ENCODE data around the gene SLC2A11. TPM values are rescaled to one million over a fixed set of nuclear protein-coding genes. Genes with fewer than 3 reads are reported as not detected.
"Not testable (repeated sequence)": the region's sequence is repeated elsewhere in the genome, so short reads cannot be mapped to it uniquely, and the experiment has no call there.

The SLC2A11 gene
- total and polyA plus RNA-seq, 2 donors from 2014 or later: 23.7 to 28.9 TPM

DNA sequence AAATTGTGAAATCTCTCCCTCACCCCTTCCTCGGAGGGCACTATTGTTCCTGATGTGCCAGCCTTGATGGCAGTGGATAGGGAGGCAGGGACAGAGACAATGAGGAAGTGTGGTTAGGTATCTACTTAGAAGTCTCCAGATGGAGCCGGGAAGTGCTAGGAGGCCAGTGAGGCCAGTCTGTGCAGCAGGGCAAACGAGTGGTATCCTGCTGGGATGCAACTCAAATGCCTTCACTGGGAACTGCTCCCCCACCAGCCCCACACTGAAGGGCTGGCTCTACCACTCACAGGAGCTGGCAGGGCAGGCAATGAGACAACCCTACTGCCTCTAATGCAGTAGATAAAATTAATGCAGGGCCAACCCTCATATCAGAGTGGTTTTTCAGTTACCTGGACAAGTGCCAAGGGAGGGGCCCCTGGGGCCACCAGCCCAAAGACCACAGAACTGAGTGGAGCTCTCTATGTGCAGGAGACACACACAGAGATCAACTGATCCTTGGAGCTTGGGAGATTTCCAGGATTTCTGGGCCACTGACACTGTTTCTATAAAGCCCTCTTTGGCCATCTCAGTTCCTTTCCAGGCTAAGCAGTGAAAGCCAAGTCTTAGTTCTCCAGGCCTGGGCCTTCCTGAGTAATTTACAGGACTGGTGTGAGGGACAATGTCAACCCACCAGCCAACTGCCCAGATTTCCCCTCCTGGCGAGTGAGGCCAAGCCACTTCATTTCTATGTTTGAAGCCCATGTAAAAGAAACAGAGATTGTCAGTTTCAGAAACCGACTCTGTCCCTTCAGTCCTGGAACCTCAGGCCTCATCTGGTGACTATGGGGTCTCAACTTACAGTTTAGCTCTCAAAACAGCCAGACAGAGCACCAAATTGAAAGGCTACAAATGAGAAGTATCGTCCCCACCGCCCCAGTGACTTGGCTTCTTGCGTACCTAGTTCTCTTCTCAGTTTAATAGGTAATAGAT lies 40.6 kb downstream of the SLC2A11 start:
- DNase-seq (no peak), FAIRE-seq (no peak)
- no peak overlapping the region for H3K9ac ChIP-seq (ENCODE audit: low read length in 3 of 3)
- peaks cover 0 to 14% (median 3%) of the 10 kb centered on the region in 3 donors for H3K36me3 ChIP-seq (ENCODE audit: control insufficient read depth in 2 of 3, insufficient read depth in 3 of 3, low read length in 3 of 3)
- H3K4me1 ChIP-seq (ENCODE audit: control insufficient read depth in 2 of 3, insufficient read depth in 2 of 3, low read depth in 1 of 3, low read length in 3 of 3): peaks cover 0 to 30% (median 29%) of the 10 kb centered on the region in 3 donors
- TF ChIP-seq, protein P1, sequence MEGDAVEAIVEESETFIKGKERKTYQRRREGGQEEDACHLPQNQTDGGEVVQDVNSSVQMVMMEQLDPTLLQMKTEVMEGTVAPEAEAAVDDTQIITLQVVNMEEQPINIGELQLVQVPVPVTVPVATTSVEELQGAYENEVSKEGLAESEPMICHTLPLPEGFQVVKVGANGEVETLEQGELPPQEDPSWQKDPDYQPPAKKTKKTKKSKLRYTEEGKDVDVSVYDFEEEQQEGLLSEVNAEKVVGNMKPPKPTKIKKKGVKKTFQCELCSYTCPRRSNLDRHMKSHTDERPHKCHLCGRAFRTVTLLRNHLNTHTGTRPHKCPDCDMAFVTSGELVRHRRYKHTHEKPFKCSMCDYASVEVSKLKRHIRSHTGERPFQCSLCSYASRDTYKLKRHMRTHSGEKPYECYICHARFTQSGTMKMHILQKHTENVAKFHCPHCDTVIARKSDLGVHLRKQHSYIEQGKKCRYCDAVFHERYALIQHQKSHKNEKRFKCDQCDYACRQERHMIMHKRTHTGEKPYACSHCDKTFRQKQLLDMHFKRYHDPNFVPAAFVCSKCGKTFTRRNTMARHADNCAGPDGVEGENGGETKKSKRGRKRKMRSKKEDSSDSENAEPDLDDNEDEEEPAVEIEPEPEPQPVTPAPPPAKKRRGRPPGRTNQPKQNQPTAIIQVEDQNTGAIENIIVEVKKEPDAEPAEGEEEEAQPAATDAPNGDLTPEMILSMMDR (IDR thresholded peaks at IDR 0.05; ENCODE audit: borderline replicate concordance, extremely low read depth, insufficient read depth): no peak
- H3K27ac ChIP-seq (ENCODE audit: low read depth in 2 of 2, low read length in 2 of 2): peak overlapping the region in 1 of 2 donors; percentile 41
- intact Hi-C loops (cut with DNase I): no loop called here
- no peaks in the 10 kb centered on the region for H3K27me3 ChIP-seq (ENCODE audit: control insufficient read depth, insufficient read depth, low read length)
- H3K9me3 ChIP-seq (ENCODE audit: control insufficient read depth in 2 of 3, insufficient read depth in 1 of 3, low read length in 3 of 3): no peaks in the 10 kb centered on the region
- H3K4me3 ChIP-seq (ENCODE audit: low read length in 3 of 3): no peak overlapping the region

GRCh38 chr22:23899042-23899745 lies 41.5 kb downstream of the SLC2A11 start:
- Histone ChIP-seq H3K9ac (ENCODE audit: low read length in 3 of 3) (no peak overlapping the region), H3K27ac (ENCODE audit: low read depth in 2 of 2, low read length in 2 of 2) (peak overlapping the region in 1 of 2 donors; percentile 4), H3K9me3 (ENCODE audit: control insufficient read depth in 2 of 3, insufficient read depth in 1 of 3, low read length in 3 of 3) (no peaks in the 10 kb centered on the region), H3K4me3 (ENCODE audit: low read length in 3 of 3) (no peak overlapping the region), H3K4me1 (ENCODE audit: control insufficient read depth in 2 of 3, insufficient read depth in 2 of 3, low read depth in 1 of 3, low read length in 3 of 3) (peaks cover 0 to 26% (median 22%) of the 10 kb centered on the region in 3 donors), H3K36me3 (ENCODE audit: control insufficient read depth in 2 of 3, insufficient read depth in 3 of 3, low read length in 3 of 3) (peaks cover 0 to 14% (median 3%) of the 10 kb centered on the region in 3 donors), H3K27me3 (ENCODE audit: control insufficient read depth, insufficient read depth, low read length) (no peaks in the 10 kb centered on the region)
- no peak for DNase-seq
- FAIRE-seq: no peak
- intact Hi-C loops (cut with DNase I): no loop called here
- TF ChIP-seq, protein P1 (IDR thresholded peaks at IDR 0.05; ENCODE audit: borderline replicate concordance, extremely low read depth, insufficient read depth): no peak

DNA sequence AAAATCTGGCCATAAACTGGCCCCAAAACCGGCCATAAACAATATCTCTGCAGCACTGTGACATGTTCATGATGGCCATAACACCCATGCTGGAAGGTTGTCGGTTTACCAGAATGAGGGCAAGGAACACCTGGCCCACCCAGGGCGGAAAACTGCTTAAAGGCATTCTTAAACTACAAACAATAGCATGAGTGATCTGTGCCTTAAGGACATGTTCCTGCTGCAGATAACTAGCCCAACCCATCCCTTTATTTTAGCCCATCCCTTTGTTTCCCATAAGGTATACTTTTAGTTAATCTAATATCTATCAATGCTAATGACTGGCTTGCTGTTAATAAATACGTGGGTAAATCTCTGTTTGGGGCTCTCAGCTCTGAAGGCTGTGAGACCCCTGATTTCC lies 42.6 kb downstream of the SLC2A11 start:
- H3K4me1 ChIP-seq (ENCODE audit: control insufficient read depth in 2 of 3, insufficient read depth in 2 of 3, low read depth in 1 of 3, low read length in 3 of 3): peaks cover 0 to 26% (median 22%) of the 10 kb centered on the region in 3 donors
- H3K9me3 ChIP-seq (ENCODE audit: control insufficient read depth in 2 of 3, insufficient read depth in 1 of 3, low read length in 3 of 3); H3K27ac ChIP-seq (ENCODE audit: low read depth in 2 of 2, low read length in 2 of 2); FAIRE-seq; DNase-seq; H3K4me3 ChIP-seq (ENCODE audit: low read length in 3 of 3); H3K27me3 ChIP-seq (ENCODE audit: control insufficient read depth, insufficient read depth, low read length); H3K9ac ChIP-seq (ENCODE audit: low read length in 3 of 3); intact Hi-C loops (cut with DNase I): not testable (repeated sequence)
- peaks cover 0 to 14% (median 3%) of the 10 kb centered on the region in 3 donors for H3K36me3 ChIP-seq (ENCODE audit: control insufficient read depth in 2 of 3, insufficient read depth in 3 of 3, low read length in 3 of 3)

DNA sequence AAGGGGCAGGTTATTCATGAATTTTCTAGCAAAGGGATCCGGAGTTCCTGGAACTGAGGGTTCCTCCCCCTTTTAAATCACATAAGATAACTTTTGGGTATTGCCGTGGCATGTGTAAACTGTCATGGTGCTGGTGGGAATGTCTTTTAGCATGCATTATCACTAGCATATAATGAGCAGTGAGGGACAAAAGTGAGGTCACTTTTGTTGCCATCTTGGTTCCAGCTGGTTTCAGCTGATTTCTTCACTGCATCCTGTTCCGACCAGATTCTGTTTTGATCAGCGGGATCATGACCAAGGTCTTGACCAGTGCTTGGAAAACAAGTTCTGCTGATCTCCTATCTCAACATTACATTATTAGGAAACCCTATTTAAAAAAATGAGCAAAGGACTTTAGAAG lies 43.9 kb downstream of the SLC2A11 start:
- Histone ChIP-seq H3K9ac (ENCODE audit: low read length in 3 of 3) (no peak overlapping the region), H3K27ac (ENCODE audit: low read depth in 2 of 2, low read length in 2 of 2) (no peak overlapping the region), H3K36me3 (ENCODE audit: control insufficient read depth in 2 of 3, insufficient read depth in 3 of 3, low read length in 3 of 3) (peaks cover 0 to 7% (median 2%) of the 10 kb centered on the region in 3 donors), H3K27me3 (ENCODE audit: control insufficient read depth, insufficient read depth, low read length) (no peaks in the 10 kb centered on the region), H3K4me1 (ENCODE audit: control insufficient read depth in 2 of 3, insufficient read depth in 2 of 3, low read depth in 1 of 3, low read length in 3 of 3) (peaks cover 0 to 20% (median 15%) of the 10 kb centered on the region in 3 donors), H3K9me3 (ENCODE audit: control insufficient read depth in 2 of 3, insufficient read depth in 1 of 3, low read length in 3 of 3) (no peaks in the 10 kb centered on the region), H3K4me3 (ENCODE audit: low read length in 3 of 3) (no peak overlapping the region)
- DNase-seq (no peak), FAIRE-seq (no peak)
- intact Hi-C loops (cut with DNase I): no loop called here
- TF ChIP-seq, protein P1 (IDR thresholded peaks at IDR 0.05; ENCODE audit: borderline replicate concordance, extremely low read depth, insufficient read depth): no peak
